Neural cell (in vitro differentiated cells): ENCODE measurements around the gene TUBGCP2. TPM values are rescaled to one million over a fixed set of nuclear protein-coding genes. Genes with fewer than 3 reads are reported as not detected.

ENCODE experiments used
- H2AFZ ChIP-seq: fragments of 200-600, 300-800 bp; sonication (generic), shearing (Covaris generic); 2 replicates; pipeline ENCODE4 v1.6.0; 2014; ENCODE audit warnings: low read depth, mild to moderate bottlenecking, antibody characterized with exemption, low read length, moderate library complexity
- H3F3A ChIP-seq: fragments of 200-600 bp; shearing (Covaris generic); 2 replicates; pipeline ENCODE4 v1.6.1; 2016; ENCODE audit warnings: mild to moderate bottlenecking, moderate library complexity, mixed read lengths, antibody characterized with exemption, low read length; ENCODE audit not compliant: insufficient read depth, poor library complexity, severe bottlenecking
- H3K27ac ChIP-seq: fragments of 200-600, 300-800 bp; sonication (generic), shearing (Covaris generic); 2 replicates; pipeline ENCODE4 v1.5.1; 2014; ENCODE audit warnings: mild to moderate bottlenecking, low read length, moderate library complexity
- H3K27me3 ChIP-seq: fragments of 300-800, 200-600 bp; sonication (generic), shearing (Covaris generic); 2 replicates; pipeline ENCODE4 v1.6.0; 2014; ENCODE audit warnings: mild to moderate bottlenecking, low read depth, low read length, moderate library complexity; ENCODE audit not compliant: insufficient read depth
- H3K36me3 ChIP-seq: fragments of 300-800, 200-600 bp; sonication (generic), shearing (Covaris generic); 2 replicates; pipeline ENCODE4 v1.5.1; 2014; ENCODE audit warnings: mild to moderate bottlenecking, antibody characterized with exemption, low read length, moderate library complexity; ENCODE audit not compliant: insufficient read depth
- H3K4me2 ChIP-seq: fragments of 300-800, 200-600 bp; sonication (generic), shearing (Covaris generic); 2 replicates; pipeline ENCODE4 v1.6.0; 2014; ENCODE audit warnings: mild to moderate bottlenecking, low read length
- H3K4me3 ChIP-seq: fragments of 300-800, 200-600 bp; sonication (generic), shearing (Covaris generic); 2 replicates; pipeline ENCODE4 v1.5.1; 2014; ENCODE audit warnings: mild to moderate bottlenecking, low read length, moderate library complexity
- H3K79me2 ChIP-seq: fragments of 200-600 bp; shearing (Covaris generic); replicated peaks from 2 replicates; pipeline ENCODE4 v1.6.0; 2014; ENCODE audit warnings: mild to moderate bottlenecking, low read length, moderate library complexity; ENCODE audit not compliant: insufficient read depth
- H3K9ac ChIP-seq: fragments of 300-800, 200-600 bp; sonication (generic), shearing (Covaris generic); 2 replicates; pipeline ENCODE4 v1.6.1; 2016; ENCODE audit warnings: mild to moderate bottlenecking, low read length, mixed read lengths
- H3K9me2 ChIP-seq: fragments of 200-600 bp; shearing (Covaris generic); 2 replicates; pipeline ENCODE4 v1.6.1; 2016; ENCODE audit warnings: mild to moderate bottlenecking, low read length, mixed read lengths; ENCODE audit not compliant: insufficient read depth
- H3K9me3 ChIP-seq: fragments of 200-600, 300-800 bp; sonication (generic), shearing (Covaris generic); 2 replicates; pipeline ENCODE4 v1.6.1; 2016; ENCODE audit warnings: mild to moderate bottlenecking, mixed run types, low read length, moderate library complexity, mixed read lengths
- H4K20me1 ChIP-seq: fragments of 200-600 bp; shearing (Covaris generic); 2 replicates; pipeline ENCODE4 v1.6.1; 2016; ENCODE audit warnings: mild to moderate bottlenecking, mixed run types; ENCODE audit not compliant: insufficient read depth
- EP300 ChIP-seq: fragments of 450-650 bp; conservative IDR thresholded peaks from 2 replicates; pipeline ENCODE4 v1.6.1; 2014; ENCODE audit warnings: antibody characterized with exemption, mild to moderate bottlenecking, moderate library complexity; ENCODE audit not compliant: poor library complexity, severe bottlenecking
- EZH2 ChIP-seq: fragments of 200-600, 300-800 bp; shearing (Covaris generic), sonication (generic); IDR thresholded peaks from 2 replicates; pipeline ENCODE4 v1.6.1; 2014; ENCODE audit warnings: antibody characterized with exemption, low read length, borderline replicate concordance, mild to moderate bottlenecking; ENCODE audit not compliant: insufficient read depth, poor library complexity, severe bottlenecking
- MXI1 ChIP-seq: fragments of 450-650 bp; conservative IDR thresholded peaks from 2 replicates; pipeline ENCODE4 v1.6.1; 2014; ENCODE audit warnings: antibody characterized with exemption, mild to moderate bottlenecking; ENCODE audit not compliant: poor library complexity, severe bottlenecking
- POLR2AphosphoS5 ChIP-seq: IDR thresholded peaks from 2 replicates; pipeline ENCODE4 v1.6.1; 2012
- RAD21 ChIP-seq: fragments of 450-650 bp; conservative IDR thresholded peaks from 2 replicates; pipeline ENCODE4 v1.6.1; 2014; ENCODE audit warnings: antibody characterized with exemption, mild to moderate bottlenecking, moderate library complexity
- SMC3 ChIP-seq: fragments of 450-650 bp; conservative IDR thresholded peaks from 2 replicates; pipeline ENCODE4 v1.6.1; 2014; ENCODE audit warnings: antibody characterized with exemption, mild to moderate bottlenecking, moderate library complexity; ENCODE audit not compliant: poor library complexity
- TAF1 ChIP-seq: IDR thresholded peaks from 2 replicates; pipeline ENCODE4 v1.6.1; 2012; ENCODE audit warnings: low read depth
- polyA plus RNA-seq: library from polyadenylated mRNA; depleted of rRNA; stranded (reverse); fragments of >200 nt; gene quantifications from 2 replicates; pipeline ENCODE4 v1.2.3, GENCODE V29; 2014
- TF ChIP-seq, protein P1 (sequence below): fragments of 450-650 bp; IDR thresholded peaks from 2 replicates; pipeline ENCODE4 v1.5.1; 2014; ENCODE audit warnings: antibody characterized with exemption, mild to moderate bottlenecking, moderate library complexity; ENCODE audit not compliant: poor library complexity, severe bottlenecking
- TF ChIP-seq, protein P2 (sequence below): IDR thresholded peaks from 2 replicates; pipeline ENCODE4 v1.6.1; 2012; ENCODE audit warnings: borderline replicate concordance

TUBGCP2 gene
- polyA plus RNA-seq, 1 donor from 2014 or later, result 34.5 TPM

DNA sequence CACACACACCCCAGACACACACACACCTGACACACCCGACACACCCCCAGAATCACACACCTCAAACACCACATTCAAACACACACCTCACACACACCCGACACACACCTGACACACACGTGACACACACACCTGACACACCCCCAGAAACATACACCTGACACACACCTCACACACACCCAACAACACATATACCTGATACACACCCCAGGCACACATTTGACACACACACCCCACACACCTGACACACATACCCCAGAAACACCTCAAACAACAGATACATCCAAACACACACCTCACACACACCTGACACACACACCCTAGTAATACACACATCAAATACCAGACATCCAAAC, 28.7 kb upstream of the TUBGCP2 start:
- Histone ChIP-seq H2AFZ (no peak overlapping the region), H3K9me3 (peaks cover 5% of the 10 kb centered on the region), H3K36me3 (no peaks in the 10 kb centered on the region), H4K20me1 (no peaks in the 10 kb centered on the region), H3K4me2 (no peak overlapping the region), H3F3A (no peaks in the 10 kb centered on the region), H3K79me2 (no peaks in the 10 kb centered on the region), H3K4me3 (no peak overlapping the region), H3K9ac (no peak overlapping the region), H3K9me2 (no peaks in the 10 kb centered on the region), H3K27ac (no peak overlapping the region), H3K27me3 (peaks cover 26% of the 10 kb centered on the region)
- TF ChIP-seq, protein P1, sequence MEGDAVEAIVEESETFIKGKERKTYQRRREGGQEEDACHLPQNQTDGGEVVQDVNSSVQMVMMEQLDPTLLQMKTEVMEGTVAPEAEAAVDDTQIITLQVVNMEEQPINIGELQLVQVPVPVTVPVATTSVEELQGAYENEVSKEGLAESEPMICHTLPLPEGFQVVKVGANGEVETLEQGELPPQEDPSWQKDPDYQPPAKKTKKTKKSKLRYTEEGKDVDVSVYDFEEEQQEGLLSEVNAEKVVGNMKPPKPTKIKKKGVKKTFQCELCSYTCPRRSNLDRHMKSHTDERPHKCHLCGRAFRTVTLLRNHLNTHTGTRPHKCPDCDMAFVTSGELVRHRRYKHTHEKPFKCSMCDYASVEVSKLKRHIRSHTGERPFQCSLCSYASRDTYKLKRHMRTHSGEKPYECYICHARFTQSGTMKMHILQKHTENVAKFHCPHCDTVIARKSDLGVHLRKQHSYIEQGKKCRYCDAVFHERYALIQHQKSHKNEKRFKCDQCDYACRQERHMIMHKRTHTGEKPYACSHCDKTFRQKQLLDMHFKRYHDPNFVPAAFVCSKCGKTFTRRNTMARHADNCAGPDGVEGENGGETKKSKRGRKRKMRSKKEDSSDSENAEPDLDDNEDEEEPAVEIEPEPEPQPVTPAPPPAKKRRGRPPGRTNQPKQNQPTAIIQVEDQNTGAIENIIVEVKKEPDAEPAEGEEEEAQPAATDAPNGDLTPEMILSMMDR, result no peak
- TF ChIP-seq MXI1, result no peak
- no peak for TF ChIP-seq POLR2AphosphoS5
- no peak for TF ChIP-seq EZH2
- TF ChIP-seq, protein P2, sequence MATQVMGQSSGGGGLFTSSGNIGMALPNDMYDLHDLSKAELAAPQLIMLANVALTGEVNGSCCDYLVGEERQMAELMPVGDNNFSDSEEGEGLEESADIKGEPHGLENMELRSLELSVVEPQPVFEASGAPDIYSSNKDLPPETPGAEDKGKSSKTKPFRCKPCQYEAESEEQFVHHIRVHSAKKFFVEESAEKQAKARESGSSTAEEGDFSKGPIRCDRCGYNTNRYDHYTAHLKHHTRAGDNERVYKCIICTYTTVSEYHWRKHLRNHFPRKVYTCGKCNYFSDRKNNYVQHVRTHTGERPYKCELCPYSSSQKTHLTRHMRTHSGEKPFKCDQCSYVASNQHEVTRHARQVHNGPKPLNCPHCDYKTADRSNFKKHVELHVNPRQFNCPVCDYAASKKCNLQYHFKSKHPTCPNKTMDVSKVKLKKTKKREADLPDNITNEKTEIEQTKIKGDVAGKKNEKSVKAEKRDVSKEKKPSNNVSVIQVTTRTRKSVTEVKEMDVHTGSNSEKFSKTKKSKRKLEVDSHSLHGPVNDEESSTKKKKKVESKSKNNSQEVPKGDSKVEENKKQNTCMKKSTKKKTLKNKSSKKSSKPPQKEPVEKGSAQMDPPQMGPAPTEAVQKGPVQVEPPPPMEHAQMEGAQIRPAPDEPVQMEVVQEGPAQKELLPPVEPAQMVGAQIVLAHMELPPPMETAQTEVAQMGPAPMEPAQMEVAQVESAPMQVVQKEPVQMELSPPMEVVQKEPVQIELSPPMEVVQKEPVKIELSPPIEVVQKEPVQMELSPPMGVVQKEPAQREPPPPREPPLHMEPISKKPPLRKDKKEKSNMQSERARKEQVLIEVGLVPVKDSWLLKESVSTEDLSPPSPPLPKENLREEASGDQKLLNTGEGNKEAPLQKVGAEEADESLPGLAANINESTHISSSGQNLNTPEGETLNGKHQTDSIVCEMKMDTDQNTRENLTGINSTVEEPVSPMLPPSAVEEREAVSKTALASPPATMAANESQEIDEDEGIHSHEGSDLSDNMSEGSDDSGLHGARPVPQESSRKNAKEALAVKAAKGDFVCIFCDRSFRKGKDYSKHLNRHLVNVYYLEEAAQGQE, result no peak
- TF ChIP-seq RAD21, result no peak
- no peak for TF ChIP-seq SMC3
- no peak for TF ChIP-seq TAF1
- TF ChIP-seq EP300, result no peak

- H3K4me2 ChIP-seq, result no peak within 1 kb of the TSS
- H3K9me3 ChIP-seq, result peaks cover 5% of the 10 kb centered on the region
- TF ChIP-seq, protein P1, result no peak
- TF ChIP-seq RAD21, result no peak
- no peak for TF ChIP-seq EZH2
- TF ChIP-seq POLR2AphosphoS5, result peak; percentile 44
- peaks cover 26% of the 10 kb centered on the region for H3K27me3 ChIP-seq
- H3K4me3 ChIP-seq, result peak within 1 kb of the TSS; percentile 65
- H3K36me3 ChIP-seq, result no peaks in the 10 kb centered on the region
- H3K79me2 ChIP-seq, result no peaks in the 10 kb centered on the region
- H3K27ac ChIP-seq, result no peak within 1 kb of the TSS
- no peak within 1 kb of the TSS for H2AFZ ChIP-seq
- H3F3A ChIP-seq, result no peaks in the 10 kb centered on the region
- no peaks in the 10 kb centered on the region for H4K20me1 ChIP-seq
- H3K9ac ChIP-seq, result peak within 1 kb of the TSS; percentile 62
- H3K9me2 ChIP-seq, result no peaks in the 10 kb centered on the region
Observed at GRCh38 chr10:133336577-133337369, 28.1 kb upstream of the TUBGCP2 start, which contains the start of gene CALY. Gene CALY, minus strand, starts transcription at chr10:133336896. Its CDS starts 7,907 bp downstream, at chr10:133328989.
